ENCODE results near the gene FSD2.
"Not testable (repeated sequence)": the region's sequence is repeated elsewhere in the genome, so short reads cannot be mapped to it uniquely, and the experiment has no call there.

The FSD2 gene

GRCh38 chr15:82830427-82831173 lies 24.7 kb upstream of the FSD2 start:
- no peak for DNase-seq

GRCh38 chr15:82829234-82829633 lies 23.4 kb upstream of the FSD2 start:
- DNase-seq = no peak

- DNase-seq = no peak
These were observed 22.2 kb upstream of the FSD2 start for GRCh38 chr15:82828075-82828474.

GRCh38 chr15:82823049-82823448 lies 17.2 kb upstream of the FSD2 start:
- no peak for DNase-seq

GRCh38 chr15:82821851-82822250 lies 16.0 kb upstream of the FSD2 start:
- not testable (repeated sequence) for DNase-seq

- DNase-seq = not testable (repeated sequence)
These were observed 15.5 kb upstream of the FSD2 start for GRCh38 chr15:82821396-82821795.

- no peak for DNase-seq
These were observed 14.3 kb upstream of the FSD2 start for GRCh38 chr15:82820128-82820527.

- no peak for DNase-seq
These were observed 7.1 kb upstream of the FSD2 start for GRCh38 chr15:82812994-82813393.

GRCh38 chr15:82810890-82811426 lies 5.1 kb upstream of the FSD2 start:
- DNase-seq = peak; percentile 77

- DNase-seq = peak; percentile 67
These were observed 4.4 kb upstream of the FSD2 start for GRCh38 chr15:82810061-82810889.

GRCh38 chr15:82809308-82810060 lies 3.6 kb upstream of the FSD2 start, which contains the start of gene WHAMM:
TSS of gene WHAMM (plus strand) at chr15:82809628. CDS start at chr15:82809727, 99 bp downstream.
- peak; percentile 99 for DNase-seq

- peak; percentile 63 for DNase-seq
These were observed 2.8 kb upstream of the FSD2 start for GRCh38 chr15:82808634-82809041.

GRCh38 chr15:82807920-82808633 lies 2.2 kb upstream of the FSD2 start:
- no peak for DNase-seq

GRCh38 chr15:82804575-82804949 lies 1.3 kb downstream of the FSD2 start:
- DNase-seq = peak; percentile 8

- no peak for DNase-seq
These were observed 1.9 kb downstream of the FSD2 start for GRCh38 chr15:82803793-82804574.

GRCh38 chr15:82802497-82802896 lies 3.4 kb downstream of the FSD2 start:
- peak; percentile 94 for DNase-seq

GRCh38 chr15:82799183-82799841 lies 6.6 kb downstream of the FSD2 start:
- no peak for DNase-seq

GRCh38 chr15:82798531-82799166 lies 7.2 kb downstream of the FSD2 start:
- peak; percentile 26 for DNase-seq

- peak; percentile 25 for DNase-seq
These were observed 7.8 kb downstream of the FSD2 start for GRCh38 chr15:82798104-82798503.

GRCh38 chr15:82793737-82794136 lies 12.1 kb downstream of the FSD2 start:
- DNase-seq = no peak

Data from OCI-M1 (cell line).